ENCODE results near the gene PRPSAP2. TPM values are rescaled to one million over a fixed set of nuclear protein-coding genes. Genes with fewer than 3 reads are reported as not detected.

Gene PRPSAP2
- total RNA-seq, 1 donor from 2014 or later, result 62.8 TPM

- ChIA-PET CTCF (no interaction called here), POLR2A (no interaction called here)
- ATAC-seq (ENCODE audit: low read depth) (no peak), DNase-seq (no peak)
- Mint-ChIP-seq H3K27me3 (no peaks in the 10 kb centered on the region), H3K9me3 (no peaks in the 10 kb centered on the region), H3K4me1 (peaks cover 8% of the 10 kb centered on the region), H3K27ac (no peak overlapping the region), H3K4me3 (no peak overlapping the region), H3K36me3 (ENCODE audit: low read depth) (no peaks in the 10 kb centered on the region)
- no peak for TF ChIP-seq CTCF (IDR thresholded peaks at IDR 0.05)
- intact Hi-C loops (cut with micrococcal nuclease), result loop anchor here (10.0 kb wide), 2 partner anchors 50 to 150 kb away; no protein-coding TSS in a partner anchor
Observed at GRCh38 chr17:18964550-18964949, 106.6 kb downstream of the PRPSAP2 start.

DNA sequence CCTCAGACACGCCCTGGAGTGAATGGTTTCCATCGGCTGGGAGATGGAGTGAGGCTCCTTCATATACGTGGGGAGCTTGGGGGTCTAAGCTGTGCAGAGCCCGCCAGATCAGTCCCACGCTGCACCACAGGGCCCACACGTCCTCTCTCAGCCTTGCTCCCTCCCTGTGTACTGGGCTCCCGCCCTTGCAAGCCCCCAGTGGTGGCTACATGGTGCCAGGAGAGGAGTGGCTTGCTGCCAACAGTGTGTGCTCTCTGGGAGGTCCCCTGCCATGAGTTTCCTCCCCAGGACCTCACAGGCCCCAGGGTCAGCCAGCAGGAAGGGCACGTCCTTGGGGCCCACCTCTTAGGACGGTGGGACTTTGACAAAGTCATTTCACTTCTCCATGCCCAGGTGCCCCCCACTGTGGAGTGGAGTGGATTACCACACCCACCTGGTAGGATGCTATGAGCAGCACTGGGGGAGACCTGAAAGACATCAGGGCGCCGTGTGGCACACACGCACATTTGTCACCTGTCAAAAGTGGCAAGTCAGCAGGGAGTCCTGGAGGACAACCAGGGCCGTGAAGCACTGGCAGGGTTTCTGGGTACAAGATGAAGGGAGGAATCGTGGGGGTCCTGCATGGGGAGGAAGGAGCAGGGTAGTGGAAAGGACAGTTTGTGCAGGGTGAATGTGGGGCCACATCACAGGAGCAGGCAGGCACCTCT is 107.8 kb downstream of the PRPSAP2 start:
- Mint-ChIP-seq H3K27me3 (no peaks in the 10 kb centered on the region), H3K4me3 (no peak overlapping the region), H3K4me1 (peaks cover 6% of the 10 kb centered on the region), H3K36me3 (ENCODE audit: low read depth) (peaks cover 5% of the 10 kb centered on the region), H3K27ac (no peak overlapping the region), H3K9me3 (no peaks in the 10 kb centered on the region)
- no peak for TF ChIP-seq CTCF (IDR thresholded peaks at IDR 0.05)
- ATAC-seq (ENCODE audit: low read depth), result no peak
- ChIA-PET CTCF (no interaction called here), POLR2A (no interaction called here)
- intact Hi-C loops (cut with micrococcal nuclease), result loop anchor here (10.0 kb wide), 2 partner anchors 49 to 151 kb away; no protein-coding TSS in a partner anchor
- no peak for DNase-seq

- no peaks in the 10 kb centered on the region for H3K9me3 Mint-ChIP-seq
- no peak overlapping the region for H3K27ac Mint-ChIP-seq
- no peak for ATAC-seq (ENCODE audit: low read depth)
- H3K27me3 Mint-ChIP-seq, result no peaks in the 10 kb centered on the region
- DNase-seq, result no peak
- ChIA-PET POLR2A (no interaction called here), CTCF (no interaction called here)
- H3K4me3 Mint-ChIP-seq, result no peak overlapping the region
- intact Hi-C loops (cut with micrococcal nuclease), result loop anchor here (10.0 kb wide), 2 partner anchors 48 to 152 kb away; no protein-coding TSS in a partner anchor
- H3K36me3 Mint-ChIP-seq (ENCODE audit: low read depth), result peaks cover 14% of the 10 kb centered on the region
- no peaks in the 10 kb centered on the region for H3K4me1 Mint-ChIP-seq
- no peak for TF ChIP-seq CTCF (IDR thresholded peaks at IDR 0.05)
Observed at GRCh38 chr17:18966831-18967624, 109.1 kb downstream of the PRPSAP2 start.

DNA sequence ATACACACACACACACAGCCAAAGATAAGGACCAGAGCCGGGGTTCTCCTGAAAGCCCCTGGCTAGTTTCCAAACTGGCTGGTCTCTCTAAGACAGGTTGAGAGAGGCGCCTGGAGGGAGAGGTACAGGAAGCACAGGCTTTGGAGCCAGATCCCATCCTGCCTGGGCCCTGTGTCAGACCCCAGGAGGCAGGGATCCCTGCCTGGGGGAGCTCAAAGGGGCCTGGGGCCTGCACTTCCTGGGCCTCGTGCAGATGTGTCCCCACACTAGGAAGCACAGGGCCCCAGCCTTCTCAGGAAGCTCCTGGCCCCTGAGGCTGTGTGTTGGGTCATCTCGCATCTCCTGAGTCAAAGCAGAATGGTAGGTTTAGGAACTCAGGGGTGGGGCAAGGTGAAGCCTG is 110.0 kb downstream of the PRPSAP2 start:
- Mint-ChIP-seq H3K27ac (no peak overlapping the region), H3K9me3 (no peaks in the 10 kb centered on the region), H3K4me1 (no peaks in the 10 kb centered on the region), H3K36me3 (ENCODE audit: low read depth) (peaks cover 19% of the 10 kb centered on the region), H3K4me3 (no peak overlapping the region), H3K27me3 (no peaks in the 10 kb centered on the region)
- DNase-seq, result no peak
- ChIA-PET POLR2A (interaction anchor here (0.6 kb wide), 1 partner anchor 55 kb away, joined by 4 read pairs; no protein-coding TSS in a partner anchor), CTCF (no interaction called here)
- ATAC-seq (ENCODE audit: low read depth), result no peak
- no peak for TF ChIP-seq CTCF (IDR thresholded peaks at IDR 0.05)
- intact Hi-C loops (cut with micrococcal nuclease), result loop anchor here (10.0 kb wide), 2 partner anchors 47 to 153 kb away; no protein-coding TSS in a partner anchor

GRCh38 chr17:18968345-18968744 is 110.4 kb downstream of the PRPSAP2 start:
- Mint-ChIP-seq H3K4me1 (no peaks in the 10 kb centered on the region), H3K27ac (no peak overlapping the region), H3K9me3 (no peaks in the 10 kb centered on the region), H3K36me3 (ENCODE audit: low read depth) (peaks cover 23% of the 10 kb centered on the region), H3K4me3 (no peak overlapping the region), H3K27me3 (no peaks in the 10 kb centered on the region)
- ATAC-seq (ENCODE audit: low read depth), result no peak
- TF ChIP-seq CTCF (IDR thresholded peaks at IDR 0.05), result no peak
- intact Hi-C loops (cut with micrococcal nuclease), result loop anchor here (10.0 kb wide), 2 partner anchors 46 to 154 kb away; no protein-coding TSS in a partner anchor
- ChIA-PET POLR2A (interaction anchor here (0.6 kb wide), 1 partner anchor 55 kb away, joined by 4 read pairs; no protein-coding TSS in a partner anchor), CTCF (no interaction called here)
- DNase-seq, result no peak

Measured in activated B cell treated with CpG ODN at 0.5 μM for 24 hours (primary cell).